Measurements from ENCODE around the gene SIRT6.

GRCh38 chr19:4175669-4175931, 6.8 kb downstream of the SIRT6 start:
- no peak for TF ChIP-seq ZNF140 (tag by site-specific recombination; IDR thresholded peaks at IDR 0.05)
- TF ChIP-seq, protein P1, sequence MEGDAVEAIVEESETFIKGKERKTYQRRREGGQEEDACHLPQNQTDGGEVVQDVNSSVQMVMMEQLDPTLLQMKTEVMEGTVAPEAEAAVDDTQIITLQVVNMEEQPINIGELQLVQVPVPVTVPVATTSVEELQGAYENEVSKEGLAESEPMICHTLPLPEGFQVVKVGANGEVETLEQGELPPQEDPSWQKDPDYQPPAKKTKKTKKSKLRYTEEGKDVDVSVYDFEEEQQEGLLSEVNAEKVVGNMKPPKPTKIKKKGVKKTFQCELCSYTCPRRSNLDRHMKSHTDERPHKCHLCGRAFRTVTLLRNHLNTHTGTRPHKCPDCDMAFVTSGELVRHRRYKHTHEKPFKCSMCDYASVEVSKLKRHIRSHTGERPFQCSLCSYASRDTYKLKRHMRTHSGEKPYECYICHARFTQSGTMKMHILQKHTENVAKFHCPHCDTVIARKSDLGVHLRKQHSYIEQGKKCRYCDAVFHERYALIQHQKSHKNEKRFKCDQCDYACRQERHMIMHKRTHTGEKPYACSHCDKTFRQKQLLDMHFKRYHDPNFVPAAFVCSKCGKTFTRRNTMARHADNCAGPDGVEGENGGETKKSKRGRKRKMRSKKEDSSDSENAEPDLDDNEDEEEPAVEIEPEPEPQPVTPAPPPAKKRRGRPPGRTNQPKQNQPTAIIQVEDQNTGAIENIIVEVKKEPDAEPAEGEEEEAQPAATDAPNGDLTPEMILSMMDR (tag by site-specific recombination; IDR thresholded peaks at IDR 0.05), result no peak
- TF ChIP-seq KLF16 (tag by site-specific recombination; IDR thresholded peaks at IDR 0.05), result no peak
- TF ChIP-seq KLF7 (tag by site-specific recombination; IDR thresholded peaks at IDR 0.05; ENCODE audit: borderline replicate concordance), result no peak
- no peak for TF ChIP-seq AEBP2 (tag by site-specific recombination; IDR thresholded peaks at IDR 0.05; ENCODE audit: borderline replicate concordance)
- no peak for TF ChIP-seq ZNF837 (tag by site-specific recombination; IDR thresholded peaks at IDR 0.05)

Measured in HEK293 (cell line).